GM23338 (cell line): ENCODE measurements around the gene SORBS1. TPM values are rescaled to one million over a fixed set of nuclear protein-coding genes. Genes with fewer than 3 reads are reported as not detected.

Source experiments
- ATAC-seq: fragments of 200-7000 bp; cut with Tn5 transposase; 3 replicates; pipeline ENCODE4 v1.9.1; 2020
- DNase-seq: peaks from one replicate; pipeline ENCODE4 v3.0.0-alpha.2; 2015; ENCODE audit warnings: low spot score
- H2AFZ ChIP-seq: fragments of 200-600 bp; sonication (generic); 2 replicates; pipeline ENCODE4 v1.8.0; 2016; ENCODE audit warnings: antibody characterized with exemption, mild to moderate bottlenecking, moderate library complexity
- H3F3A ChIP-seq: fragments of 200-600 bp; sonication (generic); replicated peaks from 2 replicates; pipeline ENCODE4 v1.8.0; 2017; ENCODE audit warnings: antibody characterized with exemption, mixed run types, low read depth
- H3K27ac ChIP-seq: fragments of 200-600 bp; sonication (generic); 2 replicates; pipeline ENCODE4 v1.6.1; 2016; ENCODE audit warnings: low read depth
- H3K27me3 ChIP-seq: fragments of 200-600 bp; sonication (generic); 2 replicates; pipeline ENCODE4 v1.8.0; 2016; ENCODE audit warnings: mild to moderate bottlenecking, mixed run types, moderate library complexity; ENCODE audit not compliant: insufficient read depth
- H3K36me3 ChIP-seq: fragments of 200-600 bp; sonication (generic); 2 replicates; pipeline ENCODE4 v1.8.0; 2016; ENCODE audit warnings: mild to moderate bottlenecking; ENCODE audit not compliant: insufficient read depth
- H3K4me1 ChIP-seq: fragments of 200-600 bp; sonication (generic); 2 replicates; pipeline ENCODE4 v1.8.0; 2016; ENCODE audit warnings: mild to moderate bottlenecking, moderate library complexity; ENCODE audit not compliant: insufficient read depth
- H3K4me2 ChIP-seq: fragments of 200-600 bp; sonication (generic); 2 replicates; pipeline ENCODE4 v1.7.1; 2017; ENCODE audit warnings: mixed run types
- H3K4me3 ChIP-seq: fragments of 200-600 bp; sonication (generic); 2 replicates; pipeline ENCODE4 v1.6.1; 2016; ENCODE audit warnings: mixed run types
- H3K79me2 ChIP-seq: fragments of 200-600 bp; sonication (generic); replicated peaks from 2 replicates; pipeline ENCODE4 v1.8.0; 2017; ENCODE audit warnings: mild to moderate bottlenecking; ENCODE audit not compliant: insufficient read depth
- H3K9me2 ChIP-seq: fragments of 200-600 bp; sonication (generic); 2 replicates; pipeline ENCODE4 v1.8.0; 2017; ENCODE audit not compliant: insufficient read depth
- H4K20me1 ChIP-seq: fragments of 200-600 bp; sonication (generic); replicated peaks from 2 replicates; pipeline ENCODE4 v1.8.0; 2017; ENCODE audit warnings: mild to moderate bottlenecking; ENCODE audit not compliant: insufficient read depth
- H3K27ac Mint-ChIP-seq: 2 replicates; pipeline ENCODE4 v1.8.0; 2020; ENCODE audit warnings: inconsistent platforms, mild to moderate bottlenecking, moderate library complexity, mixed read lengths
- H3K27me3 Mint-ChIP-seq: 3 replicates; pipeline ENCODE4 v1.8.0; 2022; ENCODE audit warnings: low read depth, mild to moderate bottlenecking, moderate library complexity, mixed read lengths, inconsistent platforms; ENCODE audit not compliant: insufficient read depth, poor library complexity
- H3K36me3 Mint-ChIP-seq: 3 replicates; pipeline ENCODE4 v1.8.0; 2021; ENCODE audit warnings: low read depth, mild to moderate bottlenecking, inconsistent platforms, moderate library complexity, mixed read lengths
- H3K4me1 Mint-ChIP-seq: 3 replicates; pipeline ENCODE4 v1.8.0; 2020; ENCODE audit warnings: mild to moderate bottlenecking, inconsistent platforms, mixed read lengths
- H3K4me3 Mint-ChIP-seq: 3 replicates; pipeline ENCODE4 v1.8.0; 2021; ENCODE audit warnings: moderate library complexity, mild to moderate bottlenecking, inconsistent platforms, mixed read lengths
- H3K9me3 Mint-ChIP-seq: 3 replicates; pipeline ENCODE4 v1.8.0; 2020; ENCODE audit warnings: moderate library complexity, mild to moderate bottlenecking, inconsistent platforms, mixed read lengths
- CREB1 ChIP-seq: fragments of 250-450 bp; sonication (Bioruptor Pico); IDR thresholded peaks from 2 replicates; pipeline ENCODE4 v1.5.0; 2020; ENCODE audit warnings: low read depth, mild to moderate bottlenecking, moderate library complexity
- EZH2 ChIP-seq: fragments of 200-600 bp; sonication (generic); IDR thresholded peaks from one replicate; pipeline ENCODE4 v1.8.0; 2017; ENCODE audit warnings: antibody characterized with exemption, mild to moderate bottlenecking, low read depth; ENCODE audit not compliant: unreplicated experiment
- EZH2phosphoT487 ChIP-seq: fragments of 200-600 bp; sonication (generic); IDR thresholded peaks from one replicate; pipeline ENCODE4 v1.8.1; 2018; ENCODE audit warnings: antibody characterized with exemption; ENCODE audit not compliant: unreplicated experiment
- JUNB ChIP-seq: IDR thresholded peaks from one replicate; pipeline ENCODE4 v1.6.1; 2016; ENCODE audit warnings: antibody characterized with exemption; ENCODE audit not compliant: unreplicated experiment
- NANOG ChIP-seq: IDR thresholded peaks from 2 replicates; pipeline ENCODE4 v1.6.1; 2016; ENCODE audit warnings: antibody characterized with exemption, borderline replicate concordance
- POLR2AphosphoS5 ChIP-seq: IDR thresholded peaks from 2 replicates; pipeline ENCODE4 v1.6.1; 2016; ENCODE audit warnings: antibody characterized with exemption, low read depth
- REST ChIP-seq: IDR thresholded peaks from one replicate; pipeline ENCODE4 v1.6.1; 2018; ENCODE audit warnings: antibody characterized with exemption; ENCODE audit not compliant: unreplicated experiment
- STAT1 ChIP-seq: IDR thresholded peaks from one replicate; pipeline ENCODE4 v1.6.1; 2016; ENCODE audit warnings: antibody characterized with exemption; ENCODE audit not compliant: unreplicated experiment
- ZNF114 ChIP-seq: fragments of 250-450 bp; sonication (Bioruptor Pico); IDR thresholded peaks from 2 replicates; pipeline ENCODE4 v1.5.0; 2020; ENCODE audit warnings: mild to moderate bottlenecking, moderate library complexity
- ZNF331 ChIP-seq: fragments of 250-450 bp; sonication (Bioruptor Pico); IDR thresholded peaks from 2 replicates; pipeline ENCODE4 v1.5.0; 2020; ENCODE audit warnings: low read depth, mild to moderate bottlenecking, moderate library complexity
- polyA plus RNA-seq: library from polyadenylated mRNA; unstranded; fragments of >200 nt; fragmentation: Nextera tagmentation; extraction: Ambion mirVana; gene quantifications from 2 replicates; pipeline ENCODE4 v1.2.1, GENCODE V29; 2016
- total RNA-seq: library from RNA; depleted of rRNA; stranded (reverse); fragments of >200 nt; shearing (Covaris generic); gene quantifications from 2 replicates; pipeline ENCODE4 v1.2.3, GENCODE V29; 2014
- TF ChIP-seq, protein P1 (sequence below): fragments of 250-450 bp; sonication (Bioruptor Pico); IDR thresholded peaks from 2 replicates; pipeline ENCODE4 v1.5.0; 2020; ENCODE audit warnings: mild to moderate bottlenecking, moderate library complexity
- TF ChIP-seq, protein P2 (sequence below), 2 experiments: fragments of 200-600 bp in 1 of 2; sonication (generic) in 1 of 2; conservative IDR thresholded peaks; 2 replicates each; pipeline versions ENCODE4 v1.5.1 to v1.6.1; 2016 to 2017; ENCODE audit warnings: antibody characterized with exemption in 2 of 2, low read depth in 2 of 2, mild to moderate bottlenecking in 2 of 2, moderate library complexity in 1 of 2
- TF ChIP-seq, protein P3 (sequence below): IDR thresholded peaks from 2 replicates; pipeline ENCODE4 v1.6.1; 2016; ENCODE audit warnings: antibody characterized with exemption

SORBS1 gene
- total and polyA plus RNA-seq, 2 experiments from 2014 or later = 47.7 to 51.5 TPM

- Histone ChIP-seq H3K4me2 (no peak overlapping the region), H3K79me2 (no peaks in the 10 kb centered on the region), H4K20me1 (no peaks in the 10 kb centered on the region; the same call in 1 of the 2 replicates), H3K27ac (no peak overlapping the region), H3K27me3 (no peaks in the 10 kb centered on the region), H3F3A (no peaks in the 10 kb centered on the region), H3K9me2 (no peaks in the 10 kb centered on the region), H3K4me3 (no peak overlapping the region), H3K4me1 (no peaks in the 10 kb centered on the region), H2AFZ (no peak overlapping the region), H3K36me3 (peaks cover 25% of the 10 kb centered on the region)
- TF ChIP-seq, protein P1, sequence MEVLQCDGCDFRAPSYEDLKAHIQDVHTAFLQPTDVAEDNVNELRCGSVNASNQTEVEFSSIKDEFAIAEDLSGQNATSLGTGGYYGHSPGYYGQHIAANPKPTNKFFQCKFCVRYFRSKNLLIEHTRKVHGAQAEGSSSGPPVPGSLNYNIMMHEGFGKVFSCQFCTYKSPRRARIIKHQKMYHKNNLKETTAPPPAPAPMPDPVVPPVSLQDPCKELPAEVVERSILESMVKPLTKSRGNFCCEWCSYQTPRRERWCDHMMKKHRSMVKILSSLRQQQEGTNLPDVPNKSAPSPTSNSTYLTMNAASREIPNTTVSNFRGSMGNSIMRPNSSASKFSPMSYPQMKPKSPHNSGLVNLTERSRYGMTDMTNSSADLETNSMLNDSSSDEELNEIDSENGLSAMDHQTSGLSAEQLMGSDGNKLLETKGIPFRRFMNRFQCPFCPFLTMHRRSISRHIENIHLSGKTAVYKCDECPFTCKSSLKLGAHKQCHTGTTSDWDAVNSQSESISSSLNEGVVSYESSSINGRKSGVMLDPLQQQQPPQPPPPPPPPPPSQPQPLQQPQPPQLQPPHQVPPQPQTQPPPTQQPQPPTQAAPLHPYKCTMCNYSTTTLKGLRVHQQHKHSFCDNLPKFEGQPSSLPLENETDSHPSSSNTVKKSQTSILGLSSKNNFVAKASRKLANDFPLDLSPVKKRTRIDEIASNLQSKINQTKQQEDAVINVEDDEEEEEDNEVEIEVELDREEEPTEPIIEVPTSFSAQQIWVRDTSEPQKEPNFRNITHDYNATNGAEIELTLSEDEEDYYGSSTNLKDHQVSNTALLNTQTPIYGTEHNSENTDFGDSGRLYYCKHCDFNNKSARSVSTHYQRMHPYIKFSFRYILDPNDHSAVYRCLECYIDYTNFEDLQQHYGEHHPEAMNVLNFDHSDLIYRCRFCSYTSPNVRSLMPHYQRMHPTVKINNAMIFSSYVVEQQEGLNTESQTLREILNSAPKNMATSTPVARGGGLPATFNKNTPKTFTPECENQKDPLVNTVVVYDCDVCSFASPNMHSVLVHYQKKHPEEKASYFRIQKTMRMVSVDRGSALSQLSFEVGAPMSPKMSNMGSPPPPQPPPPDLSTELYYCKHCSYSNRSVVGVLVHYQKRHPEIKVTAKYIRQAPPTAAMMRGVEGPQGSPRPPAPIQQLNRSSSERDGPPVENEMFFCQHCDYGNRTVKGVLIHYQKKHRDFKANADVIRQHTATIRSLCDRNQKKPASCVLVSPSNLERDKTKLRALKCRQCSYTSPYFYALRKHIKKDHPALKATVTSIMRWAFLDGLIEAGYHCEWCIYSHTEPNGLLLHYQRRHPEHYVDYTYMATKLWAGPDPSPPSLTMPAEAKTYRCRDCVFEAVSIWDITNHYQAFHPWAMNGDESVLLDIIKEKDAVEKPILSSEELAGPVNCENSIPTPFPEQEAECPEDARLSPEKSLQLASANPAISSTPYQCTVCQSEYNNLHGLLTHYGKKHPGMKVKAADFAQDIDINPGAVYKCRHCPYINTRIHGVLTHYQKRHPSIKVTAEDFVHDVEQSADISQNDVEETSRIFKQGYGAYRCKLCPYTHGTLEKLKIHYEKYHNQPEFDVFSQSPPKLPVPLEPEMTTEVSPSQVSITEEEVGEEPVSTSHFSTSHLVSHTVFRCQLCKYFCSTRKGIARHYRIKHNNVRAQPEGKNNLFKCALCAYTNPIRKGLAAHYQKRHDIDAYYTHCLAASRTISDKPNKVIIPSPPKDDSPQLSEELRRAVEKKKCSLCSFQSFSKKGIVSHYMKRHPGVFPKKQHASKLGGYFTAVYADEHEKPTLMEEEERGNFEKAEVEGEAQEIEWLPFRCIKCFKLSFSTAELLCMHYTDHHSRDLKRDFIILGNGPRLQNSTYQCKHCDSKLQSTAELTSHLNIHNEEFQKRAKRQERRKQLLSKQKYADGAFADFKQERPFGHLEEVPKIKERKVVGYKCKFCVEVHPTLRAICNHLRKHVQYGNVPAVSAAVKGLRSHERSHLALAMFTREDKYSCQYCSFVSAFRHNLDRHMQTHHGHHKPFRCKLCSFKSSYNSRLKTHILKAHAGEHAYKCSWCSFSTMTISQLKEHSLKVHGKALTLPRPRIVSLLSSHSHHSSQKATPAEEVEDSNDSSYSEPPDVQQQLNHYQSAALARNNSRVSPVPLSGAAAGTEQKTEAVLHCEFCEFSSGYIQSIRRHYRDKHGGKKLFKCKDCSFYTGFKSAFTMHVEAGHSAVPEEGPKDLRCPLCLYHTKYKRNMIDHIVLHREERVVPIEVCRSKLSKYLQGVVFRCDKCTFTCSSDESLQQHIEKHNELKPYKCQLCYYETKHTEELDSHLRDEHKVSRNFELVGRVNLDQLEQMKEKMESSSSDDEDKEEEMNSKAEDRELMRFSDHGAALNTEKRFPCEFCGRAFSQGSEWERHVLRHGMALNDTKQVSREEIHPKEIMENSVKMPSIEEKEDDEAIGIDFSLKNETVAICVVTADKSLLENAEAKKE (CRISPR knock-in tag) = no peak
- TF ChIP-seq ZNF331 = no peak
- no peak for TF ChIP-seq EZH2phosphoT487
- no peak for TF ChIP-seq ZNF114 (CRISPR knock-in tag)
- TF ChIP-seq, protein P2, sequence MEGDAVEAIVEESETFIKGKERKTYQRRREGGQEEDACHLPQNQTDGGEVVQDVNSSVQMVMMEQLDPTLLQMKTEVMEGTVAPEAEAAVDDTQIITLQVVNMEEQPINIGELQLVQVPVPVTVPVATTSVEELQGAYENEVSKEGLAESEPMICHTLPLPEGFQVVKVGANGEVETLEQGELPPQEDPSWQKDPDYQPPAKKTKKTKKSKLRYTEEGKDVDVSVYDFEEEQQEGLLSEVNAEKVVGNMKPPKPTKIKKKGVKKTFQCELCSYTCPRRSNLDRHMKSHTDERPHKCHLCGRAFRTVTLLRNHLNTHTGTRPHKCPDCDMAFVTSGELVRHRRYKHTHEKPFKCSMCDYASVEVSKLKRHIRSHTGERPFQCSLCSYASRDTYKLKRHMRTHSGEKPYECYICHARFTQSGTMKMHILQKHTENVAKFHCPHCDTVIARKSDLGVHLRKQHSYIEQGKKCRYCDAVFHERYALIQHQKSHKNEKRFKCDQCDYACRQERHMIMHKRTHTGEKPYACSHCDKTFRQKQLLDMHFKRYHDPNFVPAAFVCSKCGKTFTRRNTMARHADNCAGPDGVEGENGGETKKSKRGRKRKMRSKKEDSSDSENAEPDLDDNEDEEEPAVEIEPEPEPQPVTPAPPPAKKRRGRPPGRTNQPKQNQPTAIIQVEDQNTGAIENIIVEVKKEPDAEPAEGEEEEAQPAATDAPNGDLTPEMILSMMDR (conservative IDR thresholded peaks at IDR 0.05; ENCODE audit: low read depth in 2 of 2) = no peak
- no peak for TF ChIP-seq STAT1
- TF ChIP-seq EZH2 = no peak
- no peak for TF ChIP-seq NANOG
- no peak for TF ChIP-seq JUNB
- no peak for TF ChIP-seq CREB1 (CRISPR knock-in tag)
- no peak for TF ChIP-seq REST
- no peak for TF ChIP-seq POLR2AphosphoS5
- TF ChIP-seq, protein P3, sequence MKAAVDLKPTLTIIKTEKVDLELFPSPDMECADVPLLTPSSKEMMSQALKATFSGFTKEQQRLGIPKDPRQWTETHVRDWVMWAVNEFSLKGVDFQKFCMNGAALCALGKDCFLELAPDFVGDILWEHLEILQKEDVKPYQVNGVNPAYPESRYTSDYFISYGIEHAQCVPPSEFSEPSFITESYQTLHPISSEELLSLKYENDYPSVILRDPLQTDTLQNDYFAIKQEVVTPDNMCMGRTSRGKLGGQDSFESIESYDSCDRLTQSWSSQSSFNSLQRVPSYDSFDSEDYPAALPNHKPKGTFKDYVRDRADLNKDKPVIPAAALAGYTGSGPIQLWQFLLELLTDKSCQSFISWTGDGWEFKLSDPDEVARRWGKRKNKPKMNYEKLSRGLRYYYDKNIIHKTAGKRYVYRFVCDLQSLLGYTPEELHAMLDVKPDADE = no peak
- ATAC-seq = no peak
- Mint-ChIP-seq H3K27me3 (peaks cover 5% of the 10 kb centered on the region), H3K9me3 (no peaks in the 10 kb centered on the region), H3K4me3 (no peak overlapping the region), H3K36me3 (peaks cover 12% of the 10 kb centered on the region; the same call in 2 of the 3 replicates), H3K27ac (peak overlapping the region; percentile 12; the same call in 1 of the 2 replicates), H3K4me1 (no peaks in the 10 kb centered on the region)
- no peak for DNase-seq
Measured at GRCh38 chr10:95382596-95382995, 178.6 kb downstream of the SORBS1 start.
